ENCODE results near the gene C19orf25. TPM values are rescaled to one million over a fixed set of nuclear protein-coding genes. Genes with fewer than 3 reads are reported as not detected.

Gene C19orf25
- total RNA-seq, 1 donor from 2014 or later: 28.5 TPM

- H3K4me3 ChIP-seq: no peak overlapping the region
- H3K9me3 ChIP-seq: no peaks in the 10 kb centered on the region
- intact Hi-C loops (cut with DNase I): no loop called here
- H3K4me1 ChIP-seq: peaks cover 9% of the 10 kb centered on the region
- peaks cover 30% of the 10 kb centered on the region for H3K27me3 ChIP-seq (ENCODE audit: low read depth)
- DNase-seq (no peak), ATAC-seq (peak; percentile 29 to 41)
- H3K36me3 ChIP-seq: no peaks in the 10 kb centered on the region
- H3K27ac ChIP-seq: no peak overlapping the region
- TF ChIP-seq, protein P1, sequence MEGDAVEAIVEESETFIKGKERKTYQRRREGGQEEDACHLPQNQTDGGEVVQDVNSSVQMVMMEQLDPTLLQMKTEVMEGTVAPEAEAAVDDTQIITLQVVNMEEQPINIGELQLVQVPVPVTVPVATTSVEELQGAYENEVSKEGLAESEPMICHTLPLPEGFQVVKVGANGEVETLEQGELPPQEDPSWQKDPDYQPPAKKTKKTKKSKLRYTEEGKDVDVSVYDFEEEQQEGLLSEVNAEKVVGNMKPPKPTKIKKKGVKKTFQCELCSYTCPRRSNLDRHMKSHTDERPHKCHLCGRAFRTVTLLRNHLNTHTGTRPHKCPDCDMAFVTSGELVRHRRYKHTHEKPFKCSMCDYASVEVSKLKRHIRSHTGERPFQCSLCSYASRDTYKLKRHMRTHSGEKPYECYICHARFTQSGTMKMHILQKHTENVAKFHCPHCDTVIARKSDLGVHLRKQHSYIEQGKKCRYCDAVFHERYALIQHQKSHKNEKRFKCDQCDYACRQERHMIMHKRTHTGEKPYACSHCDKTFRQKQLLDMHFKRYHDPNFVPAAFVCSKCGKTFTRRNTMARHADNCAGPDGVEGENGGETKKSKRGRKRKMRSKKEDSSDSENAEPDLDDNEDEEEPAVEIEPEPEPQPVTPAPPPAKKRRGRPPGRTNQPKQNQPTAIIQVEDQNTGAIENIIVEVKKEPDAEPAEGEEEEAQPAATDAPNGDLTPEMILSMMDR (IDR thresholded peaks at IDR 0.05): no peak
These were observed 17.0 kb upstream of the C19orf25 start for GRCh38 chr19:1495799-1496713.

DNA sequence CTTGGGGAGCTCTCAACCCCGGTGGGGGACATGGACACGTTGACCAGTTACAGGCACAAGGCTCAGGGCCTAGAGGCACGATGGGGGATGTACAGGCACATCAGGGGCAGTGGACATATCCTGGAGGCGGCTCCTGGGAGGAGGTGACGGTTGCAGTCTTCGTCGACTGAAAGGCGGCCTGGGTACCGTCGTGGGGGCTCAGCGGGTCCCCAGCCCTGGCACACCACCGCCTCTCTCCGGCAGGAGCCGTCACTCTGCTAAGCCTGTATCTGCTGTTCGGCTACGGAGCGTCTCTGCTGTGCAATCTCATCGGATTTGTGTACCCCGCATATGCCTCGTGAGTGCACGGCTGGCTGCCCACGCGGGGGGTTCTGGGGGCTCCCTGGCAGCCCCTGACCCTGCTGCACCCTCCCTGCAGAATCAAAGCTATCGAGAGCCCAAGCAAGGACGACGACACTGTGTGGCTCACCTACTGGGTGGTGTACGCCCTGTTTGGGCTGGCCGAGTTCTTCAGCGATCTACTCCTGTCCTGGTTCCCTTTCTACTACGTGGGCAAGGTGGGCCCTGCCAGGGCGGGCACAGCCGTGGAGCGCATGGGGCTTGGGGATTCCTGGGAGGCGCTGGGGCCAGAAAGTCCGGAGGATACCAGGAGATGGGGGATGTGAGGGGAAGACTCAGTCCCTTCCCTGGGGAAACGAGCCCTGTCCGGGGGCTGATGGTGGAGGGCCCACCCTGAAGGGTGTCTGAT lies 16.2 kb upstream of the C19orf25 start:
- Histone ChIP-seq H3K9me3 (no peaks in the 10 kb centered on the region), H3K27ac (no peak overlapping the region), H3K27me3 (ENCODE audit: low read depth) (peaks cover 30% of the 10 kb centered on the region), H3K4me1 (peaks cover 9% of the 10 kb centered on the region), H3K4me3 (no peak overlapping the region), H3K36me3 (no peaks in the 10 kb centered on the region)
- DNase-seq (no peak), ATAC-seq (no peak)
- intact Hi-C loops (cut with DNase I): no loop called here
- TF ChIP-seq, protein P1 (IDR thresholded peaks at IDR 0.05): no peak

DNA sequence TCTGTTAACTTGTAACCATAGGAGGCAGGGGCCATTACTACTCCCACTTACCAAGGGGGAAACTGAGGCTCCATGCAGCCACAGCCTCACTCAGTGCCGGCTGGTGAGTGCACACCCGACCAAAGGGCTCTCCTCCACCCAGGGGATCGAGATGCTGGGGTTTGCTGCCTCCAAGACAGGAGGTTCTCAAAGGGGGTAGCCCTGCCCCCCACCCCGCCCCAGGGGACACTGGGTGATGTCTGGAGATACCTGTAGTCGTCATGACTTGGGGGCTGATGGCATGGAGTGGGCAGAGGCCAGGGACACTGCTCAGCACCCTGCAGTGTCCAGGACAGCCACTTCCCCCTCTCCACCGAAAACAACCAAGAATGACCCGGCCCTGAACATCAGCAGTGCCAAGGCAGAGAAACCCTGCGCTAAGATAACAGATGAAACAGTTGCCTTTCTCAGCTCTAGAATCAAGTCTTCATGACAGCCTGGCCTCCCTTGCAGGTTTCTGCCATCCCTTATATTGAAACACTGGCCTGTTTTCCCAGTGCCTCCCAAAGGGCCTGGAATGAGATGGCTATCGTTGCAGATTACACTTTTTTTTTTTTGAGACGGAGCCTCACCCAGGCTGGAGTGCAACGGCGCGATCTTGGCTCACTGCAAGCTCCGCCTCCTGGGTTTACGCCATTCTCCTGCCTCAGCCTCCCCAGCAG lies 15.2 kb upstream of the C19orf25 start:
- Histone ChIP-seq H3K36me3 (no peaks in the 10 kb centered on the region), H3K4me3 (no peak overlapping the region), H3K9me3 (no peaks in the 10 kb centered on the region), H3K4me1 (peaks cover 16% of the 10 kb centered on the region), H3K27me3 (ENCODE audit: low read depth) (peaks cover 30% of the 10 kb centered on the region), H3K27ac (no peak overlapping the region)
- no peak for DNase-seq
- ATAC-seq: no peak
- TF ChIP-seq, protein P1 (IDR thresholded peaks at IDR 0.05): no peak
- intact Hi-C loops (cut with DNase I): no loop called here

GRCh38 chr19:1492474-1493006 lies 13.5 kb upstream of the C19orf25 start:
- intact Hi-C loops (cut with DNase I): no loop called here
- TF ChIP-seq, protein P1 (IDR thresholded peaks at IDR 0.05): no peak
- Histone ChIP-seq H3K4me1 (peaks cover 16% of the 10 kb centered on the region), H3K36me3 (no peaks in the 10 kb centered on the region), H3K9me3 (no peaks in the 10 kb centered on the region), H3K27ac (no peak overlapping the region), H3K27me3 (ENCODE audit: low read depth) (peaks cover 22% of the 10 kb centered on the region), H3K4me3 (no peak overlapping the region)
- no peak for DNase-seq
- no peak for ATAC-seq

GRCh38 chr19:1491849-1492170 lies 12.8 kb upstream of the C19orf25 start:
- Histone ChIP-seq H3K4me1 (peaks cover 16% of the 10 kb centered on the region), H3K27me3 (ENCODE audit: low read depth) (peaks cover 14% of the 10 kb centered on the region), H3K4me3 (peak overlapping the region; percentile 69), H3K27ac (no peak overlapping the region), H3K36me3 (no peaks in the 10 kb centered on the region), H3K9me3 (no peaks in the 10 kb centered on the region)
- TF ChIP-seq, protein P1 (IDR thresholded peaks at IDR 0.05): no peak
- no peak for DNase-seq
- intact Hi-C loops (cut with DNase I): no loop called here
- no peak for ATAC-seq

Measured in lower lobe of right lung (tissue), 2 donors.